LNCAP (cell line): ENCODE results near the gene ZNF536.

ENCODE experiments used
- CTCF ChIP-seq: fragments of 450-650 bp; IDR thresholded peaks from 2 replicates; pipeline ENCODE4 v1.5.1; 2017; ENCODE audit warnings: mild to moderate bottlenecking

The ZNF536 gene

GRCh38 chr19:30338041-30338456 lies 34.1 kb upstream of the ZNF536 start:
- TF ChIP-seq CTCF = no peak

GRCh38 chr19:30338878-30339623 lies 33.1 kb upstream of the ZNF536 start:
- TF ChIP-seq CTCF = no peak

GRCh38 chr19:30339624-30340525 lies 32.3 kb upstream of the ZNF536 start:
- no peak for TF ChIP-seq CTCF

GRCh38 chr19:30340771-30341561 lies 31.2 kb upstream of the ZNF536 start:
- TF ChIP-seq CTCF = no peak

- TF ChIP-seq CTCF = no peak
Measured at GRCh38 chr19:30341611-30342201, 30.5 kb upstream of the ZNF536 start.

GRCh38 chr19:30342901-30343300 lies 29.3 kb upstream of the ZNF536 start:
- TF ChIP-seq CTCF = no peak
